Panc1 (cell line): ENCODE measurements around the gene RUSF1.

Source experiments
- CTCF ChIP-seq: fragments of 450-650 bp; IDR thresholded peaks from 2 replicates; pipeline ENCODE4 v1.5.1; 2017; ENCODE audit warnings: mild to moderate bottlenecking
- POLR2AphosphoS5 ChIP-seq: IDR thresholded peaks from 2 replicates; pipeline ENCODE4 v1.6.1; 2012; ENCODE audit warnings: mild to moderate bottlenecking, low read depth, low read length, moderate library complexity
- REST ChIP-seq, 2 experiments: IDR thresholded peaks; 2 replicates each; pipeline ENCODE4 v1.6.1; 2011 to 2012; ENCODE audit warnings: low read depth in 2 of 2, control low read depth in 1 of 2, low read length in 1 of 2, mild to moderate bottlenecking in 1 of 2, moderate library complexity in 1 of 2; ENCODE audit not compliant: insufficient read depth in 1 of 2
- SIN3A ChIP-seq: IDR thresholded peaks from 2 replicates; pipeline ENCODE4 v1.6.1; 2012; ENCODE audit warnings: low read depth, mild to moderate bottlenecking, low read length, moderate library complexity, borderline replicate concordance; ENCODE audit not compliant: insufficient read depth

GRCh38 chr16:31505483-31505882 is 2.7 kb downstream of the RUSF1 start:
- TF ChIP-seq POLR2AphosphoS5 (no peak), REST (IDR thresholded peaks at IDR 0.05; ENCODE audit: insufficient read depth in 1 of 2, low read depth in 2 of 2, low read length in 1 of 2) (no peak), CTCF (no peak), SIN3A (no peak)
